H1 (cell line): ENCODE data around the gene SH3PXD2A.

Experiments
- MAX ChIP-seq: IDR thresholded peaks from 2 replicates; pipeline ENCODE4 v1.6.1; 2012; ENCODE audit warnings: inconsistent platforms
- RFX5 ChIP-seq: IDR thresholded peaks from 2 replicates; pipeline ENCODE4 v1.6.1; 2011; ENCODE audit warnings: low read depth, low read length, improper control_type of control experiment, borderline replicate concordance

GRCh38 chr10:103791291-103791690 is 64.1 kb downstream of the SH3PXD2A start:
- no peak for TF ChIP-seq RFX5
- no peak for TF ChIP-seq MAX
